GM23248 (cell line): ENCODE results near the gene CSTF1.

ENCODE experiments used
- EZH2 ChIP-seq: fragments of 200-600 bp; sonication (generic); IDR thresholded peaks from 2 replicates; pipeline ENCODE4 v1.6.1; 2018; ENCODE audit warnings: antibody characterized with exemption, mild to moderate bottlenecking; ENCODE audit not compliant: insufficient read depth, poor library complexity, severe bottlenecking
- EZH2phosphoT487 ChIP-seq: fragments of 200-600 bp; sonication (generic); IDR thresholded peaks from 2 replicates; pipeline ENCODE4 v1.6.1; 2018; ENCODE audit warnings: antibody characterized with exemption, moderate library complexity, mild to moderate bottlenecking, low read depth; ENCODE audit not compliant: insufficient read depth

DNA sequence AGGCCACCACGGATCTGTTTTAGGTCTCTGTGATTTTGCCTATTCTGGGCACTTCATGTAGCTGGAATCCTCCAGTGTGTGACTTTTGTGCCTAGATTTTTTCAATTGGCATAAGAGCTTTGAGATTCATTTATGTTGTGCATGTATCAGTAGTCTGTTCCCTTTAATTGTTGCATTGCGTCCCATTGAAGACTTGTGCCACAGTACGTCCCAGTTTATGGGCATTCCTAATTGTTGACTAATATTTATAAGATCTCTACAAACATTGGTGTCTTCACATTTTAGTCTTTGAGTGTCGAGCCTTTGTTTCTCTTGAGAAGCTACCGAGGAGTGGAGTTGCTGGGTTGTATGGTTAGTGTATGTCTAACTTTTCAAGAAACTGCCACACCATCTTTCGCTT lies 34.4 kb upstream of the CSTF1 start:
- TF ChIP-seq EZH2phosphoT487 (no peak), EZH2 (no peak)
